ENCODE data around the gene LOXHD1.

Gene LOXHD1

DNA sequence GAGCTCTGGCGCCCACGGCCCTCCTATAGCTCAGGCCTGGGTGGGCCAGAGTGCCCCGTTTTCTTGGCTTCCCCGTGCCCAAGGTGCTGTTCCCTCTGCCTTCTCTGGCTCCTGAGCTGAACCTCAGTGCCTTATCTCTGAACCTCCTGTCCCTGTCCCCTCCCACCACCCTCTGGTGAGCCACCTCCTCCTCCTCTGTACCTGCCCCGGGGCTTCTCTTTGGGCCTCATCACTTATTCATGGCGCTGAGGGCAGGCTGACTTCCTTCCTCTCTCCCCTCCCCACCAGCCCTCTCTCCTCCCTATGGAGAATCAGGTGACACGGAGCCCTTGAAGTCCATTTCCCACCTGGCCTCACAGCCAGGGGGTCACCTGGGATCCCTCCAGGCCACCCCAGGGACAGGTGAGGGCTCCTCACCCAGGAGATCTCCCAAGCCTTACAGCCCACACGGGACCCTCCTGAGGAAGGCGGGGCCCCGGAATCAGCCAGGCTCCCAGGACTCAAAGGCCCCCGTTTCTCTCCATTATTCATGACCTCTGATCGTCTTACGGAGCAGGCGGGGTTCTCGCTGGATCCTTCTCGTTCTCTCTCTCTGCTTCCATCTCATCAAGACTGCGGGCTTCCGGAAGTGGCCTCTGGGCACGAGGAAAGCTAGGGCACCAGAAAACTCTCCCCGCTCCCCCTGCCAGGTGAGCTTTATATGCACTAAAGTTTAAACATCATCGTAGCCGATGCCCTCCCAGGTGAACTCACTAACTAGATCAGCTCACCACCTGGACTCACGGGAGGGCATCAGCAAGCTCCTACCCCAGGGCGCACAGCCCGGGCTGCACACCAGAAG lies at the start of gene LOXHD1:
LOXHD1 (minus strand) TSS at position 106 of the 841 bp plus-strand sequence. CDS start 187 bp downstream, outside the sequence.
- no peak for DNase-seq

DNA sequence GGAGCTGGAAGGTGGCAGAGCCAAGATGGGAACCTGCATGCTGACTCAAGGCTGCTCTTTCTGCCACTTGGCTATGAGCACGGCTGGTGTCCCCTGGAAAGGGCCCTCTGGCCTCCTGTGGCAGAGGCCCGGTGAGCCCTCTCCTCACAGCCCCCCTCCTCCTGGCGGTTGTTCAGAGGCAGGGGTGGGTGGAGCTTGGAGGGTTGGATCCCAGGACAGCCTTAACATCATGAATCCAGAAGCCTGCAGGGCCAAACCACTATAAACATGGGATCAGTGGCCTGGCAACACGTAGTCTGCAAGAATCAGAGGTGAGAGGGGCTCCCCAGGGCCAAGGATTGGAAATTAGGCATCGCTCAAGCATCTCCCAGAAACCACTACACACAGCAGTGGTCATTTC lies 48.5 kb upstream of the LOXHD1 start:
- DNase-seq, result no peak

- no peak for DNase-seq
Measured at GRCh38 chr18:46704816-46705215, 47.8 kb upstream of the LOXHD1 start.

GRCh38 chr18:46704189-46704588 lies 47.2 kb upstream of the LOXHD1 start:
- no peak for DNase-seq

DNA sequence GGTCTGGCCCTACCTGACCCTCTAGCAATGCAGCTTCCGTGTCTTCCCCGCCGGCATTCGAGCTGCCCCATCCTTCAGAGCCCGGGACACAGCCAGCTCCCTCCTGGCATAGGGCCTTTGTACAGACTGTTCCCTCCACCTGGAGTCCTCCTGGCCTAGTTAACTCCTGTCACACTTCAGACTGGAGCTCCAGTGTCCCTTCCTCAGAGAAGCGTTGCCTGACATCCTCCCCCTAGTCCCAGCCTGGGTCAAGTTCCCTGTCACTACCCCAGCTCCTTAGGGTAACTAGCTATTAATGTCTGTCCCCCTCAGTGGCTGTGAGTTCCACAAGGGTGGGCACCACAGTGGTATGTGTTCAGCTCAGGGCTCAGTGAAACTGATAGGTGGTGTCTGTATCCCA lies 45.5 kb upstream of the LOXHD1 start:
- DNase-seq, result no peak

- no peak for DNase-seq
Measured at GRCh38 chr18:46700066-46700824, 43.2 kb upstream of the LOXHD1 start.

DNA sequence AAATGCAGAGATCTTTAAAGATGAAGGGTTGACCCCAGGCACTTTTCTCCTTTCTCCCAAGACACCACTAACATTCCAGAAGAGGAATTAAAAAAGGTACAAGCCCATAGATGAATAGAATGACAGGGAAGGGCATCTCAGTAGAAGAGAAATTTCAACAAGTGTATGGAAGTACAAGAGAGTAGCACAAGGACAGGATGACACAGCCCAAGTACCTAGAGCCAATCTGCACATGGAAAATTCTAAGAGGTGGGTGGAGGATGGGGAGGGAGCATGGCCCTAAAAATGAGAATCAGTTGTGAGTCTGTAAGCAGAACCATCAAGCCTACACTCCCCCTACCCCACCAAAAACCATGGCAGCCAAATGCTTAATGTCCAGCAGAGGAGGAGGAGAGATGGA lies 39.7 kb upstream of the LOXHD1 start:
- no peak for DNase-seq

DNA sequence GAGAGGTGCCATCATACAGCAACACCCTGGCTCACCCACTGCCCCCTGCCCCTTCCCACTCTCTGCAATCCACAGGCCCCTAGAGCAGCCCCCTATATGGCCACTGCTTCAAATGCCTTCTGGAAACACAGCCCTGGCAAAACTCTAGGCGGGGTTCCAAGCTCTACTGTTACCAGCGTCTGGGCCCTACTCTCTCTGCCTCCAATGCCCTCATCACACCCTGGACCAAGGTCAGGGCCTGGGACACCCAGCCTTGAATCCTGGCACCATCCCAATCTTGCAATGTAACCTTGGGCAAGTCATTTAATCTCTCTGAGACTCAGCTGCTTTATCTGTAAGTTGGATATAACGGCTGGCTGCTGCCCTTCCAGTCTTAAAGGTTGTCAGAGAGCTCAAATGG lies 39.2 kb upstream of the LOXHD1 start:
- DNase-seq, result no peak

- no peak for DNase-seq
Measured at GRCh38 chr18:46693996-46694395, 37.0 kb upstream of the LOXHD1 start.

DNA sequence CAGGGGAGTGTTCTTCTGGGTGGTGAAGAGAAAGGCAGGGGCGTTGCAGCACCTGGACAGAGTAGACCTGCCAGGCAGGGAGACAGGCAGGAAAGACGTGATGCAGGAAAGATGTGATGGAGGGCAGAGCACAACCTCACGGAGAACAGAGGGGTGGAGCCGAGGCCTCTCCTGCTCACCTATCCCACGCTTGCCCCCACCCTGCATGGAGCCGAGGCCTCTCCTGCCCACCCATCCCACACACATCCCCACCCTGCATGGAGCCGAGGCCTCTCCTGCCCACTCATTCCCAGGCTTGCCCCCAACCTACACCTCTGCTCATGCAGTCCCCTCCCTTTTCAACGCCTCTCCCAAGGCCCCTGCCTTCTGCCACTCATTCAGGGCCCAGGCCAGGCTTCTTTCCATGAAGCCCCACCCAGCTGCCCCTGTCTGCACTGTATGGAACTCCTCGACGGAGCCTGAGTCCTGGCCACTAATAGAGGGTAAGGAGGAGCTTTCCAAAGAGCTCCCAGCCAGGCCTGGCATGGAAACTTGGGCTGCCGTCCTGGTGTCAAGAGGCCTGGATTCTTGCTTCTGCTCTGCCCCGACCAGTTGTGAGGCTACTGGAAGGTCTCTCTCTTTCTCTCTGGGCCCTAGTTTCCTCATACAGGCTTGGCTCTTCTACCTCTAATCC lies 32.0 kb upstream of the LOXHD1 start:
- DNase-seq, result no peak

GRCh38 chr18:46686186-46686585 lies 29.2 kb upstream of the LOXHD1 start:
- no peak for DNase-seq

GRCh38 chr18:46683252-46683651 lies 26.2 kb upstream of the LOXHD1 start:
- no peak for DNase-seq

GRCh38 chr18:46680784-46681695 lies 24.0 kb upstream of the LOXHD1 start:
- DNase-seq, result no peak

DNA sequence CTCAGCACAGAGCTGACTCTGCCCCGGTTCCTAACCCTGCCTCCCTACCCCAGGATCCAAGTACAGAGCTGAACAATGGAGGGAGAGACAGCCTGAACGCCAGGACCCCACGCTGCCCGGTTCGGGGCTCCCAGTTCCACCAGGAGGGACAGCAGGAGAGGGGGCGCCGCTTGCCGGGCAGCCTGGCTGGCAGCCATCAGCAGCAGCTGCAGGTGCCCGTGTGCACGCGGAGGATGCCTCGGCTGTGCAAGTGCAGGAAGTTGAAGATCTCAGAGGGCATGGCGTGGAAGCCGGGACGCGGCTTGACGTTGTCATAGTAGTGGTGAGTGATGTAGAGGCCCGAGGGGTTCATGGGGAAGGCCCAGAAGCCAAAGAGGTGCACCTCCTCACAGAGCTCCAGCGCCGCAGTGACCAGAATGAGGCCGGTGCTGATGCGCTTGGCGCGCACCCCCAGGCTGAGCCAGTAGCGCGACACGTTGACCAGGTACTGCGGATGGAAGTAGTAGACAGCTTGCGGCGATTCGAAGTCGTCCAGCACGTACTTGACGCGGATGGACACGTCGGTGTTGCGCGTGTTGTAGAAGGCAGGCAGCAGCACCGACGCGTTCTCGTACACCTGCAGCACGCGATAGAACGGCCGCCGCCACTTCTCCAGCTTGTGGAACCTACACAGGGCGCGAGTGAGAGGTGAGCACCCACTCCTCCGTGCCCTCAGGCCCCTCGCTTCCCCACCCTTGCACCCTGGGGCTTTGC lies 23.0 kb upstream of the LOXHD1 start:
- no peak for DNase-seq

- DNase-seq, result no peak
Measured at GRCh38 chr18:46678785-46679399, 21.9 kb upstream of the LOXHD1 start.

DNA sequence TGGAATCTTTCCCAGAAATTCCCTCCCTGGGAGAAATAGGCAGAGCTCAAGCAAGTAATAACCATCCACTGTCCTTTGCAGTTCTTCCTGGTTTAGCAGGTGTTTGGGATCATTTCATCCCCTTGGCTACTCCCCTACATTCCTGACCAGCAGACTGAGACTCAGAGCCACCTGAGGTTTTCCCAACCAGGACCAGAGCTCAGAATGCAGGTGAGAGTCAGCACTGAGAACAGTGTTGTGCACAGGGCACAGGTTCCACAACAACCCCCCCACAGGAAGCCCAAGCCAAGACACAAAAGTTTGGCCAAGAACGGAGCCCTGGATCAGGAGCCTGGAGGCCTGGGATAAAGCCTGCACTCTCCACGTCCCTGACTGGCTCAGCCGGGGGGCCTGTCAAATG lies 21.0 kb upstream of the LOXHD1 start:
- no peak for DNase-seq

DNA sequence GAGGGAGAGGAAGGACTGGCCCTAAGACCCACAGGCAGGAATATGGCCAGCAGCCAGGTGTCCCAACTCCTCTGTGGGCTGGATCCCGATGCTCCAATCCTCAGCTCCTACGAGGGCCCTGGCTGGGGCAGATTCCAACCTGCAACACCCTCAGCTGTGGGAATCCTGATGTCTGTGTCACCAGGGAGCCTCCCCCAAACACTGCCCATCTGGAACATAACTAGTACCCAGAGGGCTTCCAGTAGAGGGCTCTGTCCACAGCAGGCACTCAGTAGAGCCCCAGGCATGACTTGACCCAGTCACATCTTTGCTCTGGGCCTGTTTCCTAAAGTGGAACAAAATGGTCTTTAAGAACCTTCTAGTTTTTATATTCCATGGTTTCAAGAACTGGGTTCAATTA lies 20.6 kb upstream of the LOXHD1 start:
- DNase-seq, result no peak

GRCh38 chr18:46676182-46676835 lies 19.3 kb upstream of the LOXHD1 start:
- no peak for DNase-seq

DNA sequence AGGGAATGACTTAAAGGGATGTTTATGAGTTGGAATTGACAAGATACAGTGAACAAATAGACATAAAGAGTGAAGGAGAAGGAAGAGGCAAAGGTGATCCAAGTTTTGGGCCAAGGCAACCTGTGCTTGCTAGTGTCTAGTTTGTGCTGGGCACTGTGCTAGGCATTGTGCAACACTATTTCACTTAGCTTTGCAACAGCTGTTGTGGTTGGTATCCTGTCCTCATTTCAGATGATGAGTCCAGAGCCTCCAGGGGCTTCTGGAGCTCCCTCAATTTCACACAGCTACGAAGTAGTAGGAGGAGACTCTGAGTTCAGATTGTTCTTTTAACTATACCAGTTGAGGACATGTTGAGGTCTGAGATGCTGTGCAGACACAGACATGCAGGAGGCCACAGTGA lies 18.1 kb upstream of the LOXHD1 start:
- no peak for DNase-seq

DNA sequence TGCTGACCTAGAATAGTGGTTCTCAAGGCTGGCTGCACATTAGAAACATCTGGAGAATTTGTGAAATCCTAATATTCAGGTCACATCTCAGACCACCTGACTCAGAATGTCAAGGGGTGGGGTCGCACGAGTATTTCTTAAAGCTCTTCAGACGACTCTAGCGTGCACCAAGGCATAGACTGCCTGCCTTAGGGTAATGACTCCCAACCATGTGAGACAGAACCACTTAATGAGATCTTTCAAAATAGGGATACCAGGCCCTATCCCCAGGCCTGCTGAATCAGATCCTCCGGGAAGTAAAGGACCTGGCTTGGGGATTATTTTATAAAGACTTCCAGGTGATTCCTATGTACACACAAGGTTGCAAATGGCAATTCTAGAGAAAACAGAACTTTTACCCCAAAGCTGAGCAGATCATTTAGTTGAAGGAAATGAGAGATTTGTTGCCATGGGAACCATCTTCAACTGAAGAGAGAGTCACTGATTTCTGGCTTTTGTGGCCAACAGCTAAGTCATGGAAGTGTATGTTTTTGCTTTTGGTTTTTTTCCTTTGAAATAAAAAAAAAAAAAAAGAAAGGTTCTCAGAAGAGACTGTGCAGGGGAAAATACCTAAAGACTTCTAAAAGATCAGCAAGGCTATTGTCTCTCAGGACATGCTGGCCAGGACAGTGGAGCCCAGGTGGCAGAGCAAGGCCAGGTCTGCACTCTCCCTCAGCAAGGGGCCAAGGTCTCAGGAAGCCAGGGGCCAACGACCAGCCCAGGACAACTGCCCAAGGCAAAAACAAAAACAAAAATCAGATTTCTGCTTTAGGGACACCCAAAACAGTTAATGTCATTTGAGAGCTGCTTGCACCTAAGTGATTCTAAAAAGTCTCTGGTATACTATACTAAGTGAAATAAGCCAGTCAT lies 15.3 kb upstream of the LOXHD1 start:
- DNase-seq, result no peak

Measured in stimulated activated CD4-positive, alpha-beta T cell treated with anti-CD3 and anti-CD28 coated beads, Interleukin-4, amount 100 ng/mL, for 4 hours (primary cell).